ENCODE measurements around the gene FMN2.

FMN2 gene

DNA sequence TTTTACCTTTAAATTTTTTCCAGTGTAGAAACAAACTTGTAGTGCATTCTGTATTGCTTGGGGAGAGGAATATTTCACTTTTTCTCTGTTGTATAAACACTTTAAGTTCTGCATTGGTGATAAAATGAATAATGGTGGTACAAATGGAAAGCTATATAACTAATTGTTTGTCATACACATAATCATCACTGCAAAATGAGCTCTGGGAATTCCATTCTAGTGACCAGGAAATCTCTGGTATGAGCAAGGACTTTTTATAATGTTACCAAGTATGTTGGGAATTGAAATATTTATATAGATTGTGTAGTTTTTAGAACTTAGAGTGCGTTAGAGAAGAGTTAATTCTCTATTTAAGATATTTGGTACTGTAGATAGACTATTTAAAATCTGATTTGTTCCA lies 5.0 kb upstream of the FMN2 start:
- DNase-seq (ENCODE audit: low read depth) = no peak
- H3K4me3 ChIP-seq (ENCODE audit: low read depth, low read length) = no peak overlapping the region
- TF ChIP-seq, protein P1, sequence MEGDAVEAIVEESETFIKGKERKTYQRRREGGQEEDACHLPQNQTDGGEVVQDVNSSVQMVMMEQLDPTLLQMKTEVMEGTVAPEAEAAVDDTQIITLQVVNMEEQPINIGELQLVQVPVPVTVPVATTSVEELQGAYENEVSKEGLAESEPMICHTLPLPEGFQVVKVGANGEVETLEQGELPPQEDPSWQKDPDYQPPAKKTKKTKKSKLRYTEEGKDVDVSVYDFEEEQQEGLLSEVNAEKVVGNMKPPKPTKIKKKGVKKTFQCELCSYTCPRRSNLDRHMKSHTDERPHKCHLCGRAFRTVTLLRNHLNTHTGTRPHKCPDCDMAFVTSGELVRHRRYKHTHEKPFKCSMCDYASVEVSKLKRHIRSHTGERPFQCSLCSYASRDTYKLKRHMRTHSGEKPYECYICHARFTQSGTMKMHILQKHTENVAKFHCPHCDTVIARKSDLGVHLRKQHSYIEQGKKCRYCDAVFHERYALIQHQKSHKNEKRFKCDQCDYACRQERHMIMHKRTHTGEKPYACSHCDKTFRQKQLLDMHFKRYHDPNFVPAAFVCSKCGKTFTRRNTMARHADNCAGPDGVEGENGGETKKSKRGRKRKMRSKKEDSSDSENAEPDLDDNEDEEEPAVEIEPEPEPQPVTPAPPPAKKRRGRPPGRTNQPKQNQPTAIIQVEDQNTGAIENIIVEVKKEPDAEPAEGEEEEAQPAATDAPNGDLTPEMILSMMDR (conservative IDR thresholded peaks at IDR 0.05; ENCODE audit: low read depth, low read length) = no peak

DNA sequence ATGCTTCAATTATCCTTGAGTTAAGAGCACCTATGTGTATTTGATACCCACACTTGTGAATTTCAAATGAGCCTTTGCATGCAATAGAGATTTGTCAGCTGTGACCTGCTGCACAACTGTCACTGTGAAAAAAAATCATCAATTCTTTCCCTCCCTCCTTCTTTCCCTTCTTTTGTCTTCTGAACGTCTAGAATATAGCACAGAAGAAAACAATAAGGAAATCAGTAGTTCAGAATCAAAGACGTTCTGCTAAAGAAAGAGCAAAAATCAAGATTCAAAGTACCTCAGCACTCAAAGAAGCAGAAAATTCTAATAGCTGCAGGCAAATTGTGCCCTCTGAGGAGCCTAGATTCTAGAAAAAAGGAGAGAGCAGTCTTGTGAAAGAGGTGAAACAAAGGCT lies 1.7 kb upstream of the FMN2 start:
- TF ChIP-seq, protein P1 (conservative IDR thresholded peaks at IDR 0.05; ENCODE audit: low read depth, low read length) = no peak
- no peak overlapping the region for H3K4me3 ChIP-seq (ENCODE audit: low read depth, low read length)
- DNase-seq (ENCODE audit: low read depth) = no peak

DNA sequence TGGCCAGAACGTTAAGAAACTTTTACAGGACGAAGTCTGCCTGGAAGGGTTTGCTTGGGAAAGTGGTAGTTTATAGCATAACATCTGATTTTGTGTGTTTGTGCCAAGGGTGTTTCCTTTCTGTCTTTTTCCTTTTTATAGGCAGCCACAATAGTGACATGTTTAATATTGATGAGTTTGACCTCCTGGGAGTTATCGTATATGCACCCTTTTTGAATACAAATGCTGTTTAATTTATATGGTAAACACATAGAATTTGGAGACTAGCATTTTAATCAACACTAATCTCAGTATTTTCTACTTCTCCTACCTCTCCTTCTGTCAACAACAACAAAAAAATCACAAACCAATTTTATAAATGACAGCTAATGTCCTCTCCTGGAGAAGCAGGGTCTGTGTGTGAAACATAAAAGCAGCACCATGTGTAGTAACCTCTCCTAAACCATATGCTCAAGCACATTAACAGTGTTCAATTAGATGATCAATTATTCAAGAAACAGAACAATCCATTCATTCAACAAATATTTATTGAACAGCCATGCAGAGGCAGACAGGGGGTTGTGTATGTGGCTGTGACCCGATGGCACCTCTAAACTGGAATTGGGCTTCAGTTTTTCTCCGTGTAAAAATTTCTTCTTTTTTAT lies 604 bp upstream of the FMN2 start:
- H3K4me3 ChIP-seq (ENCODE audit: low read depth, low read length) = no peak overlapping the region
- TF ChIP-seq, protein P1 (conservative IDR thresholded peaks at IDR 0.05; ENCODE audit: low read depth, low read length) = no peak
- no peak for DNase-seq (ENCODE audit: low read depth)

DNA sequence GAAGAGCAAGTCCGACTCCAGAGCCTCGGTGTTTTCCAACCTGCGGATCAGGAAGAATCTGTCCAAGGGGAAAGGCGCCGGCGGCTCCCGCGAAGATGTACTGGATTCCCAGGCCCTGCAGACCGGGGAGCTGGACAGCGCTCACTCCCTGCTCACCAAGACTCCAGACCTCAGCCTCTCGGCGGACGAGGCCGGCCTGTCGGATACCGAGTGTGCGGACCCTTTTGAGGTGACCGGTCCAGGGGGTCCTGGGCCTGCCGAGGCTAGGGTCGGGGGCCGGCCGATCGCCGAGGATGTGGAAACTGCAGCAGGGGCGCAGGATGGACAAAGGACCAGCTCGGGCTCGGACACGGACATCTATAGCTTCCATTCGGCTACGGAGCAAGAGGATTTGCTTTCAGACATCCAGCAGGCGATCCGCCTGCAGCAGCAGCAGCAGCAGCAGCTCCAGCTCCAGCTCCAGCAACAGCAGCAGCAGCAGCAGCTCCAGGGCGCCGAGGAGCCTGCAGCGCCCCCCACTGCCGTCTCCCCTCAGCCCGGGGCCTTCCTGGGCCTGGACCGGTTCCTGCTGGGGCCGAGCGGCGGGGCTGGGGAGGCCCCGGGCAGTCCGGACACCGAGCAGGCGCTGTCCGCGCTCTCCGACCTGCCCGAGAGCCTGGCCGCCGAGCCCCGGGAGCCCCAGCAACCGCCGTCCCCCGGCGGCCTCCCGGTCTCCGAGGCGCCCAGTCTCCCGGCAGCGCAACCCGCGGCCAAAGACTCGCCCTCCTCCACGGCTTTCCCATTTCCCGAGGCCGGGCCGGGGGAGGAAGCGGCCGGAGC lies 827 bp downstream of the FMN2 start:
- peak; percentile 64 for DNase-seq (ENCODE audit: low read depth)
- TF ChIP-seq, protein P1 (conservative IDR thresholded peaks at IDR 0.05; ENCODE audit: low read depth, low read length) = no peak
- H3K4me3 ChIP-seq (ENCODE audit: low read depth, low read length) = peak overlapping the region; percentile 43

DNA sequence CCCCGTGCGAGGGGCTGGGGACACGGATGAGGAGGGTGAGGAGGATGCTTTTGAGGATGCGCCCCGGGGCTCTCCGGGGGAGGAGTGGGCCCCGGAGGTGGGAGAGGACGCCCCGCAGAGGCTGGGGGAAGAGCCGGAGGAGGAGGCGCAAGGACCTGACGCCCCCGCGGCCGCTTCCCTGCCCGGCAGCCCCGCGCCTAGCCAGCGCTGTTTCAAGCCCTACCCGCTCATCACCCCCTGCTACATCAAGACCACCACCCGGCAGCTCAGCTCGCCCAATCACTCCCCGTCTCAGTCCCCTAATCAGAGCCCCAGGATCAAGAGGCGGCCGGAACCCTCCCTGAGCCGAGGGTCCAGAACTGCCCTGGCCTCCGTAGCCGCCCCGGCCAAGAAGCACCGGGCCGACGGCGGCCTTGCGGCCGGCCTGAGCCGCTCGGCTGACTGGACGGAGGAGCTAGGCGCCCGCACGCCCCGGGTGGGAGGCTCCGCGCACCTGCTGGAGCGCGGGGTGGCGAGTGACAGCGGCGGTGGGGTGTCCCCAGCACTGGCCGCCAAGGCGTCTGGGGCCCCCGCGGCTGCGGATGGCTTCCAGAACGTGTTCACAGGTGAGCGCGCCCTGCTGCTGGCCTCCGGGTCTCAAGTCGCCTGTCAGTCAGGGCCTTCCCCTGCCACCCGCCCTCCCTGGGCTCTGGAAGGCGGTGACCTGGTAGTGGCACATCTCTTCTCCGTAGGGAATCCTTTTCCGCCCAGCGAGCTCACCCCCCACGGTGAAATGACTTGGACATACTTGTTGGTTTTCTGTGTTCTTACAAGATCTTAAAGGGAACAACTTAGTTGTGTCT lies 1.7 kb downstream of the FMN2 start:
- TF ChIP-seq, protein P1 (conservative IDR thresholded peaks at IDR 0.05; ENCODE audit: low read depth, low read length) = no peak
- H3K4me3 ChIP-seq (ENCODE audit: low read depth, low read length) = peak overlapping the region; percentile 43
- no peak for DNase-seq (ENCODE audit: low read depth)

DNA sequence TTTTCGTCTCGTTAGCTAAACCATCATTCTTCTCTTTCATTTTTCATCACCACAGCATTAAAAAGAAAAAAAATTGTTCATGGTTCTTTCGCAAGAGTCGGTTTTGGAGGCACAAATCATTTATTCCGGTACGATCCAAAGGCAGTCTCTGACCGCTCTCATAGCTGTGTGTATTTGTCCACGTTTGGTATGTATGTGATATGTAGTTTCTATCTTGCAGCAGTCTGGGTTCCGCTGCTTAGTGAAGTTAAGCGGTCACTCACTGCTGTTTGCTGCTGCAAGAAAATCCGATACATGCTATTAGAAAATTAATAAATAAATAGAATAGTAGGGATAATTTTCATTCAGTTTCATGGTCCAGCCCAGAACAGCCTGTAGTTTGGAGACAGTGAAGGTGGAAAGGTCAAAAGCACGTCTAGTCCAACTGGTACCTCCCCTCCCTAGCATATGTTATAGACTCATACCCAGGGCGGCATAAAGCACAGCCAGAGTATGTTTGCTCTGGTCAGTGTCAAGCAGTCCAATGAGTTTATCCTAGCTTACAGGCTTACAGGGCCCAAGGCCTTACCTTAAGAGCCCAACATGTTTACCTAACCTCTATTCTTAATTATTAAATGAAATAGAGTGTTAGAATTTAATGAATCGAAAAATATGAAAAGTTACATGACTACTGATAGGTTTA lies 2.5 kb downstream of the FMN2 start:
- DNase-seq (ENCODE audit: low read depth) = no peak
- no peak overlapping the region for H3K4me3 ChIP-seq (ENCODE audit: low read depth, low read length)
- TF ChIP-seq, protein P1 (conservative IDR thresholded peaks at IDR 0.05; ENCODE audit: low read depth, low read length) = no peak

All from choroid plexus epithelial cell (primary cell).